ENCODE measurements around the gene HAO2. TPM values are rescaled to one million over a fixed set of nuclear protein-coding genes. Genes with fewer than 3 reads are reported as not detected.
A peak's percentile ranks its signal among the peaks of the same experiment; 100 is the strongest.
"Not testable (repeated sequence)": the region's sequence is repeated elsewhere in the genome, so short reads cannot be mapped to it uniquely, and the experiment has no call there.

HAO2 gene
- total RNA-seq, 2 experiments from 2014 or later: not detected

DNA sequence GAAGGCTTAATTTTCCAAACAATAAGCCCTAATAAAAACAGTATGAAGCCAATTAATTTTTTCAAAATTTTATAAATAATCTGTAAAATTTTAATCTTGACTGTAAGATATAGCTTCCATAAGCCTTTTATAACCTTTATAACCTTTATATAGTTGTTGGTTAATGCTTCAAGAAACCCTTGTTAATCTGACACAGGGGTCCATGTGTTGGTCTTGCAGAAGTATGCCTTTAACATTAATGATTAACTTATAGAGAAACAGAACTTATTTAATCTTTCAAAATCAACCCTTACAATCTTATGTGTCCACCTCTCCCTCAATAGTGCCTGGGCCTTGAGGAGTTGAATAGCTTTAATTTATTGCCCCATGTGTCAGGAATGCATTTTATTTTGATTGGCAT lies 23.2 kb upstream of the HAO2 start:
- intact Hi-C loops (cut with micrococcal nuclease): no loop called here
- TF ChIP-seq, protein P1, sequence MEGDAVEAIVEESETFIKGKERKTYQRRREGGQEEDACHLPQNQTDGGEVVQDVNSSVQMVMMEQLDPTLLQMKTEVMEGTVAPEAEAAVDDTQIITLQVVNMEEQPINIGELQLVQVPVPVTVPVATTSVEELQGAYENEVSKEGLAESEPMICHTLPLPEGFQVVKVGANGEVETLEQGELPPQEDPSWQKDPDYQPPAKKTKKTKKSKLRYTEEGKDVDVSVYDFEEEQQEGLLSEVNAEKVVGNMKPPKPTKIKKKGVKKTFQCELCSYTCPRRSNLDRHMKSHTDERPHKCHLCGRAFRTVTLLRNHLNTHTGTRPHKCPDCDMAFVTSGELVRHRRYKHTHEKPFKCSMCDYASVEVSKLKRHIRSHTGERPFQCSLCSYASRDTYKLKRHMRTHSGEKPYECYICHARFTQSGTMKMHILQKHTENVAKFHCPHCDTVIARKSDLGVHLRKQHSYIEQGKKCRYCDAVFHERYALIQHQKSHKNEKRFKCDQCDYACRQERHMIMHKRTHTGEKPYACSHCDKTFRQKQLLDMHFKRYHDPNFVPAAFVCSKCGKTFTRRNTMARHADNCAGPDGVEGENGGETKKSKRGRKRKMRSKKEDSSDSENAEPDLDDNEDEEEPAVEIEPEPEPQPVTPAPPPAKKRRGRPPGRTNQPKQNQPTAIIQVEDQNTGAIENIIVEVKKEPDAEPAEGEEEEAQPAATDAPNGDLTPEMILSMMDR (IDR thresholded peaks at IDR 0.05): no peak
- Mint-ChIP-seq H3K4me1 (ENCODE audit: low read depth) (peaks cover 7% of the 10 kb centered on the region), H3K27me3 (peaks cover 14% of the 10 kb centered on the region), H3K9me3 (peaks cover 3% of the 10 kb centered on the region), H3K4me3 (no peak overlapping the region), H3K36me3 (ENCODE audit: low read depth) (no peaks in the 10 kb centered on the region), H3K27ac (no peak overlapping the region)
- ChIA-PET POLR2A (no interaction called here), CTCF (no interaction called here)
- DNase-seq (no peak), ATAC-seq (no peak)

DNA sequence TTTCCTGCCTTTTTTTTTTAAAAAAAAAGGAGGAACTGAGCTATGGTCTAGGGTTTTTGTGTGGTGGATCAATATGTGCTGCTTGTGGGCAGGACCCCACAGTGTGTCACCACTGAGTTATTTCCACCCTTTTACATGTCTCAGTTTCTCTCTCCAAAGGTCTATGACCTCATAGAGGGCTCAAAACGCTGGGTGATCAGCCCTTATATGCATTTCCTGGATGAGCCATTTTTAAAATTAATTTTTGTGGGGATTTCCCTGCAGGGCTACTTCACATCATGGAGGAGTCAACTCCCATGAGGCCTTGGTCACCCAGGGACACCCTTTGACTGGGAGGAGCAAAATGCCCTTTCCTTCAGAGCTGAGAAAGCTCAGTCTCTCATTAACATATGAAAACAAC lies 20.7 kb upstream of the HAO2 start:
- ChIA-PET POLR2A (no interaction called here), CTCF (interaction anchor here (1.3 to 1.7 kb wide), 2 partner anchors 19 to 73 kb away, joined by 3 to 4 read pairs; no protein-coding TSS in a partner anchor)
- Mint-ChIP-seq H3K27me3 (peaks cover 11% of the 10 kb centered on the region), H3K27ac (peak overlapping the region; percentile 44), H3K4me1 (ENCODE audit: low read depth) (peaks cover 7% of the 10 kb centered on the region), H3K9me3 (peaks cover 3% of the 10 kb centered on the region), H3K4me3 (no peak overlapping the region), H3K36me3 (ENCODE audit: low read depth) (no peaks in the 10 kb centered on the region)
- TF ChIP-seq, protein P1 (IDR thresholded peaks at IDR 0.05): no peak
- intact Hi-C loops (cut with micrococcal nuclease): no loop called here
- ATAC-seq (peak; percentile 99), DNase-seq (peak; percentile 63)

DNA sequence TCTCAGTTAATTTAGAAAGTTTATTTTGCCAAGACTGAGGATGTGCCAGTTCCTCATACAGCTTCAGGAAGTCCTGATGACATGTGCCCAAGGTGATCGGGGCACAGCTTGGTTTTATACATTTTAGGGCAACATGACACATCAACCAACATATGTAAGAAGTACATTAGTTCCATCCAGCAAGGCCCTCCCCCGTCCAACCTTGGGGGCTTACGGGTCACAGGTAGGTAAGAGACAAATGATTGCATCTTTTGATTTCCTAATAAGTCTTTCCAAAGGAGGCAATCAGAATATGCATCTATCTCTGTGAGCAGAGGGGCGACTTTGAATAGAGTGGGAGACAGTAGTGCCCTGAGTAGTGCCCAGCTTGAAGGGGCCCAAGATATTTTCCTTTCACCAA lies 19.6 kb upstream of the HAO2 start:
- POLR2A ChIA-PET: no interaction called here
- CTCF ChIA-PET: interaction anchor here (1.4 to 1.6 kb wide), 2 partner anchors 18 to 22 kb away, joined by 4 to 5 read pairs; no protein-coding TSS in a partner anchor
- TF ChIP-seq, protein P1 (IDR thresholded peaks at IDR 0.05): no peak
- peaks cover 2% of the 10 kb centered on the region for H3K9me3 Mint-ChIP-seq
- intact Hi-C loops (cut with micrococcal nuclease): no loop called here
- peaks cover 7% of the 10 kb centered on the region for H3K4me1 Mint-ChIP-seq (ENCODE audit: low read depth)
- H3K27me3 Mint-ChIP-seq: peaks cover 12% of the 10 kb centered on the region
- DNase-seq: no peak
- no peak overlapping the region for H3K27ac Mint-ChIP-seq
- H3K4me3 Mint-ChIP-seq: no peak overlapping the region
- H3K36me3 Mint-ChIP-seq (ENCODE audit: low read depth): no peaks in the 10 kb centered on the region
- no peak for ATAC-seq

DNA sequence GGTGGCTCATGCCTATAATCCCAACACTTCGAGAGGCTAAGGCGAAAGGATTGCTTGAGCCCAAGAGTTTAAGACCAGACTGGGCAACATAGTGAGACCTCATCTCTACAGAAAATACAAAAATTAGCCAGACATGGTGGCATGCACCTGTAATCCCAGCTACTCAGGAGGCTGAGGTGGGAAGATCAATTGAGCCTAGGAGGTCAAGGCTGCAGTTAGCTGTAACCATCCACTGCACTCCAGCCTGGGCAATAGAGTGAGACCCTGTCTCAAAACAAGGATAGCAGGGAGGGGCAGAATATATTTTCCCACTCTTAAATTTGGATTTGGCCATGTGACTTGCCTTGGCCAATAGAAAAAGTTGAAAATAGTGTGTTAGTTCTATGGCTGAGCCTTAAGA lies 17.7 kb upstream of the HAO2 start:
- not testable (repeated sequence) for DNase-seq

DNA sequence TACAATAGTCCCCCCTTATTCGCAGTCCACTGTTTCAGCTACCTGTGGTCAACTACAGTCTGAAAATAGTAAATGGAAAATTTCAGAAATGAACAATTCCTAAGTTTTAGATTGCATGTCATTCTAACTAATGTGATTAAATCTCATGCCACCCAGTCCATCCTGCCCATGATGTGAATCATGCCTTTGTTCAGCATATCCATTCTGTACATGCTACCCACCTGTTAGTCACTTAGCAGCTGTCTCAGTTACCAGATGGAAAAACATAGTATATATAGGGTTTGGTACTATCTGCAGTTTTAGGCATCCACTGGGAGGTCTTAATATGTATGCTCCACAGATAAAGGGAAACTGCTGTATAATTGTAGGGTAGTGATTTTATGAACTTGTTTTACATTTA lies 16.6 kb upstream of the HAO2 start:
- Mint-ChIP-seq H3K36me3 (ENCODE audit: low read depth) (no peaks in the 10 kb centered on the region), H3K9me3 (no peaks in the 10 kb centered on the region), H3K27ac (no peak overlapping the region), H3K4me3 (no peak overlapping the region), H3K4me1 (ENCODE audit: low read depth) (peaks cover 7% of the 10 kb centered on the region), H3K27me3 (peaks cover 9% of the 10 kb centered on the region)
- TF ChIP-seq, protein P1 (IDR thresholded peaks at IDR 0.05): no peak
- intact Hi-C loops (cut with micrococcal nuclease): no loop called here
- DNase-seq: no peak
- ChIA-PET POLR2A (no interaction called here), CTCF (no interaction called here)
- ATAC-seq: no peak

More for the DNA sequence above, 17.7 kb upstream of the HAO2 start:
- CTCF ChIA-PET; H3K27me3 Mint-ChIP-seq; H3K27ac Mint-ChIP-seq; ATAC-seq; POLR2A ChIA-PET; H3K36me3 Mint-ChIP-seq (ENCODE audit: low read depth); H3K4me1 Mint-ChIP-seq (ENCODE audit: low read depth); H3K9me3 Mint-ChIP-seq; intact Hi-C loops (cut with micrococcal nuclease); H3K4me3 Mint-ChIP-seq: not testable (repeated sequence)

DNA sequence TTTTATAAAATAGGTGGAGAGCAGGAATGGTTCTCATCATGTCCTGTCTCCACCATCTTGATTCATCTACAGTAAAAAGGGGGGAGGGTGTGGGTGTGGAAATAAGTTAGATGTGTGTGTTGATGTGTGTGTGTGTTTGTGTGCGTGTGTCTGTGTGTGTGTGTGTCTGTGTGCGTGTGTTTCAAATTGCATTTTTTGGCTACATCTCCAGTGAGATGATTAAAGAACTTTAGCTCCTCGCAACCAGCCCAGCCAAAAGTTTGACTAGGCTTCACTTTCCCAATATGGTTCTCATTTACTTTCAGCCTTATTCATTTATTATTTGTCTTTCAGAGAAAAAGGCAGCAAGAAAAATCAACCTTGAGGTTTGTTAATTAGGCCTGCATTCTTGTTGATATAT lies 14.7 kb upstream of the HAO2 start:
- POLR2A ChIA-PET: no interaction called here
- no peaks in the 10 kb centered on the region for H3K36me3 Mint-ChIP-seq (ENCODE audit: low read depth)
- H3K27me3 Mint-ChIP-seq: peaks cover 9% of the 10 kb centered on the region
- H3K4me1 Mint-ChIP-seq (ENCODE audit: low read depth): no peaks in the 10 kb centered on the region
- CTCF ChIA-PET: no interaction called here
- no peaks in the 10 kb centered on the region for H3K9me3 Mint-ChIP-seq
- TF ChIP-seq, protein P1 (IDR thresholded peaks at IDR 0.05): no peak
- no peak for DNase-seq
- ATAC-seq: no peak
- H3K27ac Mint-ChIP-seq: no peak overlapping the region
- intact Hi-C loops (cut with micrococcal nuclease): no loop called here
- no peak overlapping the region for H3K4me3 Mint-ChIP-seq
